GM19238 (cell line): ENCODE data around the gene PANK3.
"Not testable (repeated sequence)": the region's sequence is repeated elsewhere in the genome, so short reads cannot be mapped to it uniquely, and the experiment has no call there.

Source experiments
- DNase-seq: peaks from one replicate; pipeline ENCODE4 v3.0.0; 2011; ENCODE audit warnings: low spot score; ENCODE audit not compliant: insufficient read length

Gene PANK3

DNA sequence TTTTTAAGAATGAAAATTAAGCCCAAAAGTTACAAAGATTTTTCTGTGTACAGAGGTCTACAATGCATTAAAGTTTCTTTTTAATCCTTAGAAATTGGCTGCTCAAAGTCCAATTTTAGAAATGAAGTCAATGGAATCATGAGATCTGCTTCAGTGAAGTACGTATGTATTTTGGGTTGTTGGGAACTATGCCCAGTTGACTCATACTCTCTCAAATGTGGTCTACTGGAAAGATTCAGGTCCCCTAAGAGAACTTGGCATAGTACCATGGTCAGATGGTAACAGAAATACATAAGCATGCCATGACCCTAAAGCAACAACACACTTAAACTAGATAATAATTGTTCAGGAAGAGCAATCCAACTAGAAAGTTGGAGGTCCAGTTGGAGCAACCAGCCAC is 27.0 kb downstream of the PANK3 start:
- DNase-seq = no peak

DNA sequence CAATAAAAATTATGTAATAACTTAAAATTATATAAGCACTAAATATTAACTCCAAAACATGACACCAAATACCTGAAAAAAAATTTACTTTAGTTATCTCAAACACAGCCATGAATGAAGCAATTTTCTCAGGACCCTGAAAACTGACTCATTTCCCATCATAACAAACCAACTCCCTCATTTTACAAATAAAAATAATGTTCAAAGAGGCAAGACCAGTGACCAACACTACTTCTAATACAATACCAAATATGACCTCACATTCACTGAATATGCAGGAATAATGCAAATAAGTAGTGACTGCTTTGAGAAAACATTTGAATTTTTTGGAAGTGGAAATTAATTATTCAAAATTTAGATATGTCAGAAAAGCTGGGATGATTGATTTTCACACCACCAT is 28.5 kb downstream of the PANK3 start:
- no peak for DNase-seq

DNA sequence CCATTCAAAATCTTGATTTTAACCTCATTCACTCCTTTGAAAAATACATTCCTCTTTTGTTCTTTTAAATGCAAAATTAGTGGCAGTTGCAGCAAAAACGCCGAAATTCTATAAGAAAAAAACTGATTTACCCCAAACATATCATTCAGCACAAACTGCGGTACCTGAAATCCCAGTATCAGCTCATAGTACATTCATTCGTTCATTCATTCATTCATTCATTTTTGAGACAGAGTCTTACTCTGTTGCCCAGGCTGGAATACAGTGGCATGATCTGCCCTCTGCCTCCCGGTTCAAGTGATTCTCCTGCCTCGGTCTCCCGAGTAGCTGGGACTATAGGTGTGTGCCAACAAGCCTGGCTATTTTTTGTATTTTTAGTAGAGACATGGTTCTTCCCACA is 29.6 kb downstream of the PANK3 start:
- no peak for DNase-seq

DNA sequence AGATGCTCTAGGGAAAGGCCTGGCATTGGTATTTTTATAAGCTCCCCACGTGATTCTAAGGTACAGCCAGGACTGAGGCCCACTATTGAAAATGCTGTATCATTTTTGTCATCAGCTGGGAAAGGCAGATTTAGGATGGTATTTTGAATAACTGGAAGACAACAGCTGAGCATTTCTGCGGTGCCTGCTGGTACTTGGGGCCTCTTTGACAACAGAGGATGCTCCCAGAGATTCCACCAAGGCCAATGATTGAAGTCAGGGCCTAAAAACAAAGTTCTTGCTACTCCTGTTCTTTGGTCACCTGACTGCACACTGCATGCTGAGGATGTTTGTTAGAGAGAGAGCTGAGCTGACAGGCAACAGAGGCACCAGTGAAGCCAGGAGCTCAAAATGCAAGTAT is 42.0 kb downstream of the PANK3 start:
- DNase-seq = no peak

DNA sequence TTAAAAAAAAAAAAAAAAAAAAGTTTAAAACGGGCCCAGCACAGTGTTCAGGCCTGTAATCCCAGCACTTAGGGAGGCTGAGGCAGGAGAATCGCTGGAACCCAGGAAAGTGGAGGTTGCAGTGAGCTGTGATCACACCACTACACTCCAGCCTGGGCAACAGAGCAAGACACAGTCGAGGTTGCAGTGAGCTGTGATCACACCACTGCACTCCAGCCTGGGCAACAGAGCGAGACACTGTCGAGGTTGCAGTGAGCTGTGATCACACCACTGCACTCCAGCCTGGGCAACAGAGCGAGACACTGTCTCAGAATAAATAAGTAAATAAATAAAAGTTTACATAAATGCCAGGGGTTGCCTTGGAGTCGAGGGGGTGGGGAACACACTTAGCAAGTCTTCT is 44.8 kb downstream of the PANK3 start:
- DNase-seq = not testable (repeated sequence)

DNA sequence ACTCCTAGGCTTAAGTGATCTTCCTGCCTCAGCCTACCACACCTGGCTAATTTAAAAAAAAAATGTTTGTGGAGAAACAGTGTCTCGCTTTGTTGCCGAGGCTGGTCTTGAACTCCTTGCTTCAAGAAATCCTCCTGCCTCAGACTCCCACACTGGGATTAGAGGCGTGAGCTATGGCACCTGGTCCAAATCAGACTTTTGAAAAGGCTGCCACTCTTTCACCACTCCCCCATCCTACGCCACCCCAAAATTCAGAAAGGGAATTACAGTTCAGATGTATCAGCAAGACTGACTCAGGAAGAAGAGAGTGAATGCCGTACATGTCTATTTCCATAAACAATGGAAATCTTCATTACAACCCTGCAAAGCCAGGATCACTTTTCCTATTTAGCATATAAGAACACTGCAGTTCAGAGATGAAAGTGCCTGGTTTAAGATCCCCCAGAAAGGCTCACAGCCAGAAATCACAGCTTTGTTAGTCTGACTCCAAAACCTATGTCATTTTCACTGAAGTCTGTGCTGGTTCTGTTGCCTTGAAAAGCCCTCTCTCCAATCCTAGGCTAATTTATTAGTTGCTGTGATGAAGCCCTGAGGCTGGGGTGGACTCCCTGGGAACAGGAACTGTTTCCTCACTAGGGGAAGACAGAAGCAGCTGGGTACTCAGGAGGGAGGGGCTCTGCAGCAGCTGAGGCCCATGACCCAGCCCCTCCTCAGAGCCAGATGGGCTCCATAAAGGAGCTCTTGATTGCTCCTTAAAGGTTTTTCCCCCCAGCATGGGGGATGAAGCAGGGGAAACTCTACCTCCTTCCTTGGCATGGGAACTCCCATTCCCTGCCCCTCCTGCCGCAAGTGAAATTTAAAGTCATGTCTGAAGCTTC is 46.9 kb downstream of the PANK3 start:
- no peak for DNase-seq

DNA sequence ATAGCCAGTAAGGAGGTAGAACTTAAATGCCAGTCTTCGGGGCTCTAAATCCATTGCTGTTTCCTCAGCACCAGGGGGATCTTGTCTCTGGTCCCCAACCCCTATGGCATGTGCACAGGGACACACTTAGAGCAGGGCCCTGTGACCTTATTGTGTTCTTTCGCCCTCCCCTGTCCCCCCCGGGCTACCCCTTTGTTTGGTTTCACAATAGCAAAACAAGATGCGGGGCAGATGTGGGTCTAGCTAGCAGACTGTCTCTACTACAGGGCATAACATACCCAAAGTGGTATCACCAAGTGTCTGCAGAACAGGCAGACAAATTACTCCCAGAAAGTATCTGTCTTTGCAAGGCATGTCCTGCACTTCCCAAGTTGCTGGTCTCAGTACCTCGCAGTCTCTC is 48.0 kb downstream of the PANK3 start:
- DNase-seq = no peak

DNA sequence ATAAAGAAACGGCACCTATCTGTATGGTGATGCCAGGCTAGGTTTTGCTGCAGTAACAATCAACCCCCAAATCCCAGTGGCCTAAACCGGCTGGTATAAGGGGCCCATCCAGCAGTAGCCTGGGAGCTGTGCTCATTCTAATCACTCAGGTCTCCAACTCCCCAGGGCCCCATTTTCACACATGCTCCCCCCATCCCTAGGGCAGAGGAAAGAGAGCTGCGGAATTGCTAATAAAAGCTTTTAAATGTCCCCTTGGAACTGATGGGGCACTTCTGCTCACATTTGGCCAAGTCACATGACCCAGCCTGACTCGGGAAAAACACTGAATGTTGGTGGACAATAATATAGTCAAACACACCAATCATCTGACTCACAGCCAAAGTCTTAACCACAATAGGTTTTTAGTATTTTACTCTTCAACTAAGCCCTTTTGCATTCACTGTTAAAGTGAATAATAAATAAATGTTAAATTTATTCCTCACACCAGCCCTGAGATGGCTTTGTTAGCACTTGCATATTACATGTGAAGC is 48.5 kb downstream of the PANK3 start:
- no peak for DNase-seq

DNA sequence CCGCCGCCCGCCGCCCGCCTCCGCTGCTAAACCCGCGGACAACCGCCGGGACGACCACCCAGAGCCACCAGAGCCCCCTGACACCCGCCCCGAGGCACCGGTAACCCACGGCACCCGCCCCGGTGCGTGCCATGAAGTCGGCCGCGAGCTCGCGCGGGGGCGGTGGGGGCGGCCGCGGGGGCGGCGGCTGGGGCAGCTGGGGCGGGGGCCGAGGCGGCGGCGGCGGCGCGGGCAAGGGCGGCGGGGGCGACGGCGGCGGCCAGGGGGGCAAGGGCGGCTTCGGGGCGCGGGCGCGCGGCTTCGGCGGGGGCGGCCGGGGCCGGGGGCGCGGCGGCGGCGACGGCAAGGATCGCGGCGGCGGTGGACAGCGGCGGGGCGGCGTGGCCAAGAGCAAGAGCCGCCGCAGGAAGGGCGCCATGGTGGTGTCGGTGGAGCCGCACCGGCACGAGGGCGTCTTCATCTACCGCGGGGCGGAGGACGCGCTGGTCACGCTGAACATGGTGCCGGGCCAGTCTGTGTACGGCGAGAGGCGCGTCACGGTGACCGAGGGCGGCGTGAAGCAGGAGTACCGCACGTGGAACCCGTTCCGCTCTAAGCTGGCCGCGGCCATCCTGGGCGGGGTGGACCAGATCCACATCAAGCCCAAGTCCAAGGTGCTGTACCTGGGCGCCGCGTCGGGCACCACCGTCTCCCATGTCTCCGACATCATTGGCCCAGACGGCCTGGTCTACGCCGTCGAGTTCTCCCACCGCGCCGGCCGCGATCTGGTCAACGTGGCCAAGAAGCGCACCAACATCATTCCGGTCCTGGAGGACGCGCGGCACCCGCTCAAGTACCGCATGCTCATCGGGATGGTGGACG is 49.6 kb downstream of the PANK3 start:
- DNase-seq = no peak

DNA sequence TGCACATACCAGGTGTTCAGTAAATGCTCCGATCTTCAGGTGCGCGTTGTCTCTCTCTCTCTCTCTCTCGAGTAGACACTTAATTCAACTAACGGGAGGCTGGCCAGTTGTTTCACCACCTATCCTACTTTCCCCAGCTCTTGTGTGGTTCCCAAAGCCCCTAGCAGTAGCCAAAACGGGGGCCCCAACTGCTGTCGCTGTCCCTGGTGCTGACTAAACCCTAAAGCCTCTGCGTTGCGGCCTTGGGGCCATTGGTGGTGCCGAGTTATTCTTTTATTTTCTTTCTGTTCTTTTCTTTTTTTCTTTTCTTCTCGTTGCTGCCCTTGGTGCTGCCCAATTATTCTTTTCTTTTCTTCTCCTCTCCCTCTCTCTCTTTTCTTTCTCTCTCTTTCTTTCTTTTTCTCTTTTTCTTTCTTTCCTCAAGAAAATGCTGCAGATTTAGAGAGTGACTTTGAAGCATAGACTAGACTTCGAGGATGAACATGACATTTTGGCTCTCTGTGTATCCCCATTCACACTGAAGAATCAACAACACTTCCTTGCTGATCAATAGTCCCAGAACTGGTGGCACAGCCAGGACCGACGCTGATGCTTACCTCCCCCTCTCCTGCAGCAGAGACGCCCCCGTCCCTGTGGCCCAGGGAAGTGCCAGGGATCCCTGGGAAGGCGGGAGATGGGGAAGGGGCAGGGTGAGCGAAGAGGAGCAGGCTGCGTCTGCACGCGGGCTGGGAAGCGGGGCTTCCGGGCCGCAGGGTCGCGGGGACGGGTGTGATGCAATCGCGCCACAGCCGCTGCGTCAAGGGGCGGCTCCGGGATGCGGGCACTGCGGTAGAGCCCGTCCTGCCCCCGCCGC is 50.4 kb downstream of the PANK3 start, which contains the start of gene FBLL1:
Gene FBLL1, plus strand, starts transcription at position 785 of the 853 bp plus-strand sequence. CDS start 200 bp downstream, outside the sequence.
- DNase-seq = no peak

DNA sequence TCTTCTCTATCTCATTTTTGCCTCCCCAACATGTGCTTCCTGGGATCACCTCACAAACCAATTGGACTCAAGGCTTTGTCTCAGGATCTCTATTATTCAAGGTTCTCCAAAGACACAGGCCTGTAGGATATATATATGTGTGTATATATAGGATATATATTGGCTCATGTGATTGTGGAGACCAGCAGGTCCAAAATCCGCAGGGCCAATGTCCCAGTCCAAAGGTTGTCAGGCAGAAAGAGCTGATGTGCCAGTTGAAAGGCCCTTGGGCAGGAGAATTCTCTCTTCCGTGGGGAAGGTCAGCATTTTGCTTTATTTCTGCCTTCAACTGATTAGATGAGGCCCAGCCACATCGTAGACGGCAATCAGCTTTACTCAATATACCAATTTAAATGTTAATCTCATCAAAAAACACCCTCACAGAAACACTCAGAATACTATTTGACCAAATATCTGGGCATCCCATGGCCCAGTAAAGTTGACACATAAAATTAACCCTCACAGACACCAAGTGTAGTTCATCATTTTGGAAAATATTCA is 51.3 kb downstream of the PANK3 start:
- no peak for DNase-seq

DNA sequence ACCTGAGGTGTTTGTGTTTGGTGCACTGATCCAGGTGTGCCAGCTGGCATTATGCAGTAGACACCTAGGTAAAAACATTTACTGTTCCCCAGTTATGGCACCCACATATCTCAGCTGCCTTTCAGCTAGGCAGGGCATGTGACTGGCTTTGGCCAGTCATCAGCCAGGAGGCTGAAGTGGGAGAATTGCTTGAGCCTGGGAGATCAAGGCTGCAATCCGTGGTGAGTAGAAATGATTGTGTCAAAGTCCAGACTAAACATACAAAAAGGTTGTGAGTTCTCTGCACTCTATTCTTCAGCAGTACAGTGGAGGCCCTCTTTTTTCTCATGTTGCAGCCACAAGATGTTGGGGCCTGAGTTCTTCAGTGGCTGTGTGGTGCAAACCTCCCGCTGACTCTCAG is 53.3 kb downstream of the PANK3 start:
- DNase-seq = no peak

DNA sequence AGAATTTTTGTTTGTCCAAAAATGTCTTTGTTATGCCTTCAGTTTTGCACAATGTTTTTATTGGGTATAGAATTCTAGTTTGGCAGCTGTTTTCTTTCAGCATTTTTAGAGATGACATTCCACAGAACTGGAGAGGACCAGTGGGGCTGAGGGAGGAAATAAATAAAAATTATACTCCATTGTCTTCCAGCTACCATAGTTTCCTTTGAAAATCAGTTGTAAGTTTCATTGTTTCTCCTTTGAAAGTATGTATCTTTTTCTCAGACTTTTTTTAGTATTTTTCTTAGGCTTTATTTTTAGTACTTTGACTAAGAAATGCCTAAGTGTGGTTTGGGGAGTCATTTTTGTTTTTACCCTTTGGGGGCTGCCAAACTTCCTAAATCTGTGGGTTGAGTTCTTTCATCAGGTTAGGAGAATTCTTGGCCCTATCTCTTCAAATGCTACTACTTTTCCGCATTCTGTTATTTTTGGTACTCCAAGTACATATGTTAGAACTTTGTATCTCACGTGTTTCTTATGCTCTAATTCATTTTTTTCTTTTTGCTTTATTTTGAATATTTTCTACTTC is 65.2 kb downstream of the PANK3 start:
- no peak for DNase-seq

DNA sequence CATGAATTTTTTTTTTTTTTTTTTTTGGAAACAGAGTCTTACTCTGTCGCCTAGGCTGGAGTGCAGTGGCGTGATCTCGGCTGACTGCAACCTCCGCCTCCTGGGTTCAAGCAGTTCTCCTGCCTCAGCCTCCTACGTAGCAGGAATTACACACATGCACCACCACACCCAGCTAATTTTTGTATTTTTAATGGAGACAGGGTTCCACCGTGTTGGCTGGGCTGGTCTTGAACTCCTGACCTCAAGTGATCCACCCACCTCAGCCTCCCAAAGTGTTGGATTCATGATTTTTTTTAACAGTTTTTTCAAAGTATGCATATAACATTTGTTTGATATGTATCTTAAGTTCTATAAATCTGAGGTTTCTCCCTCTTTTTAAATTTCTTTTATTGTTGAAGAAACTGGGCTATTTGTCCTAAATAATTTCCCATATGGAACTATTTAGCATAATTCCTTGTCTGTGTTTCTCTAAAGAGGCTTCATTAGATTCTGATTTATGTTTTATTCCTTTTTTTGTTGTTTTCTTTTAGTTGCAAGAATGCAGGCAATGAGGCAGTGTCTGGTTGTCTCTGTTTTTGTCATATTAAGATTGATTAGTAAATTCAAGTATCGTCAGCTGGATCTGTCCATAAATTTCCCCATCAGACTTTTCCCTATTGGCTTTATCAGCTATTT is 76.5 kb downstream of the PANK3 start:
- DNase-seq = no peak
